ENCODE results near the gene RANBP3L.

- TF ChIP-seq CTCF (IDR thresholded peaks at IDR 0.05; ENCODE audit: insufficient read depth, low read depth, low read length) (no peak), EZH2 (IDR thresholded peaks at IDR 0.05; ENCODE audit: insufficient read depth, low read length) (no peak)
Observed at GRCh38 chr5:36312953-36313672, 11.4 kb upstream of the RANBP3L start.
